Measurements from ENCODE around the gene C3orf85.
"Not testable (repeated sequence)": the region's sequence is repeated elsewhere in the genome, so short reads cannot be mapped to it uniquely, and the experiment has no call there.

DNA sequence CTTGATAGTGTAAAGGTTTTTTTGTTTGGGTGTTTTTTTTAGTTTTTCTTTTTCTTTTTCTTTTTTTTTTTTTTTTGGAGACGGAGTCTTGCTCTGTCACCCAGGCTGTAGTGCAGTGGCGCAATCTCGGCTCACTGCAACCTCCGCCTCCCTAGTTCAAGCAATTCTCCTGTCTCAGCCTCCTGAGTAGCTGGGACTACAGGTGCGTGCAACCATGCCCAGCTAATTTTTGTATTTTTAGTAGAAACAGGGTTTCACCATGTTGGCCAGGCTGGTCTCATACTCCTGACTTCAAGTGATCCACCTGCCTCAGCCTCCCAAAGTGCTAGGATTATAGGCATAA is 3.1 kb upstream of the C3orf85 start:
- TF ChIP-seq, protein P1, sequence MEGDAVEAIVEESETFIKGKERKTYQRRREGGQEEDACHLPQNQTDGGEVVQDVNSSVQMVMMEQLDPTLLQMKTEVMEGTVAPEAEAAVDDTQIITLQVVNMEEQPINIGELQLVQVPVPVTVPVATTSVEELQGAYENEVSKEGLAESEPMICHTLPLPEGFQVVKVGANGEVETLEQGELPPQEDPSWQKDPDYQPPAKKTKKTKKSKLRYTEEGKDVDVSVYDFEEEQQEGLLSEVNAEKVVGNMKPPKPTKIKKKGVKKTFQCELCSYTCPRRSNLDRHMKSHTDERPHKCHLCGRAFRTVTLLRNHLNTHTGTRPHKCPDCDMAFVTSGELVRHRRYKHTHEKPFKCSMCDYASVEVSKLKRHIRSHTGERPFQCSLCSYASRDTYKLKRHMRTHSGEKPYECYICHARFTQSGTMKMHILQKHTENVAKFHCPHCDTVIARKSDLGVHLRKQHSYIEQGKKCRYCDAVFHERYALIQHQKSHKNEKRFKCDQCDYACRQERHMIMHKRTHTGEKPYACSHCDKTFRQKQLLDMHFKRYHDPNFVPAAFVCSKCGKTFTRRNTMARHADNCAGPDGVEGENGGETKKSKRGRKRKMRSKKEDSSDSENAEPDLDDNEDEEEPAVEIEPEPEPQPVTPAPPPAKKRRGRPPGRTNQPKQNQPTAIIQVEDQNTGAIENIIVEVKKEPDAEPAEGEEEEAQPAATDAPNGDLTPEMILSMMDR (IDR thresholded peaks at IDR 0.05): not testable (repeated sequence)
- TF ChIP-seq POLR2A (IDR thresholded peaks at IDR 0.05): not testable (repeated sequence)
